RWPE1 (cell line): Measurements from ENCODE around the gene PRPH.

ENCODE experiments used
- CTCF ChIA-PET: fragments of 350-600 bp; sonication (Branson Sonifier 250); formaldehyde crosslinking; extraction: SDS; loops from one replicate; lab custom pipeline; 2021; lab: Yijun Ruan, JAX
- POLR2A ChIA-PET: fragments of 400-600 bp; formaldehyde crosslinking; extraction: SDS; loops from one replicate; lab custom pipeline; 2020; ENCODE audit warnings: antibody characterized with exemption; ENCODE audit not compliant: low non-redundant PET; lab: Yijun Ruan, JAX
- DNase-seq: peaks from one replicate; pipeline ENCODE4 v3.0.0; 2012; ENCODE audit warnings: low spot score
- H3K27ac ChIP-seq: fragments of 450-650 bp; 2 replicates; pipeline ENCODE4 v1.5.1; 2017
- CTCF ChIP-seq: fragments of 450-650 bp; conservative IDR thresholded peaks from 2 replicates; pipeline ENCODE4 v1.5.1; 2017; ENCODE audit warnings: low read depth, mild to moderate bottlenecking

The PRPH gene

GRCh38 chr12:49264873-49265792 lies 29.8 kb upstream of the PRPH start, which contains the start of gene TUBA1C:
Gene TUBA1C (plus strand): TSS chr12:49265082. CDS start chr12:49265182, 100 bp downstream.
- peak; percentile 97 for DNase-seq
- CTCF ChIA-PET = interaction anchor here (0.6 to 0.7 kb wide), 3 partner anchors 40 to 201 kb away, joined by 3 read pairs; no protein-coding TSS in a partner anchor
- TF ChIP-seq CTCF = no peak
- peak within 1 kb of the TSS; percentile 99 for H3K27ac ChIP-seq
- POLR2A ChIA-PET = interaction anchor here (0.5 kb wide), 2 partner anchors 48 to 304 kb away, joined by 3 to 6 read pairs; no protein-coding TSS in a partner anchor

- ChIA-PET POLR2A (interaction anchor here (0.8 kb wide), 1 partner anchor 98 kb away, joined by 3 read pairs; the partner anchor contains the start of gene SPATS2), CTCF (interaction anchor here (0.9 kb wide), 1 partner anchor 181 kb away, joined by 4 read pairs; no protein-coding TSS in a partner anchor)
- peak; percentile 49 for DNase-seq
- H3K27ac ChIP-seq = peak overlapping the region; percentile 89
Measured at GRCh38 chr12:49269191-49269590, 25.8 kb upstream of the PRPH start.

GRCh38 chr12:49272790-49273725 lies 21.9 kb upstream of the PRPH start:
- peak overlapping the region; percentile 55 for H3K27ac ChIP-seq
- POLR2A ChIA-PET = no interaction called here
- DNase-seq = no peak
- CTCF ChIA-PET = no interaction called here
- no peak for TF ChIP-seq CTCF

- peak overlapping the region; percentile 55 for H3K27ac ChIP-seq
- TF ChIP-seq CTCF = no peak
- POLR2A ChIA-PET = no interaction called here
- CTCF ChIA-PET = no interaction called here
- no peak for DNase-seq
Measured at GRCh38 chr12:49273726-49274395, 21.1 kb upstream of the PRPH start.

- TF ChIP-seq CTCF = no peak
- peak overlapping the region; percentile 65 for H3K27ac ChIP-seq
- POLR2A ChIA-PET = no interaction called here
- DNase-seq = no peak
- CTCF ChIA-PET = interaction anchor here (1.2 kb wide), 1 partner anchor 73 kb away, joined by 4 read pairs; no protein-coding TSS in a partner anchor
Measured at GRCh38 chr12:49274396-49275069, 20.4 kb upstream of the PRPH start.
